Smooth muscle cell (in vitro differentiated cells): ENCODE data around the gene ADGB. TPM values are rescaled to one million over a fixed set of nuclear protein-coding genes. Genes with fewer than 3 reads are reported as not detected.

ENCODE experiments used
- DNase-seq: peaks from one replicate; lab custom pipeline; 2025; ENCODE audit not compliant: unreplicated experiment; lab: John Stamatoyannopoulos, UW
- H2AFZ ChIP-seq: fragments of 200-600 bp; sonication (generic); 2 replicates; pipeline ENCODE4 v1.6.0; 2016; ENCODE audit warnings: antibody characterized with exemption, low read depth, mild to moderate bottlenecking
- H3F3A ChIP-seq: fragments of 200-600 bp; sonication (generic); 2 replicates; pipeline ENCODE4 v1.6.0; 2017; ENCODE audit warnings: antibody characterized with exemption, low read depth
- H3K27ac ChIP-seq: fragments of 200-600 bp; sonication (generic); 2 replicates; pipeline ENCODE4 v1.5.1; 2016; ENCODE audit warnings: low read depth, mild to moderate bottlenecking
- H3K27me3 ChIP-seq: fragments of 200-600 bp; sonication (generic); 2 replicates; pipeline ENCODE4 v1.6.1; 2016; ENCODE audit warnings: low read depth, mild to moderate bottlenecking
- H3K36me3 ChIP-seq: fragments of 200-600 bp; sonication (generic); 2 replicates; pipeline ENCODE4 v1.5.1; 2016; ENCODE audit warnings: low read depth
- H3K4me1 ChIP-seq: fragments of 200-600 bp; sonication (generic); 2 replicates; pipeline ENCODE4 v1.5.1; 2016; ENCODE audit warnings: low read depth
- H3K4me2 ChIP-seq: fragments of 200-600 bp; sonication (generic); 2 replicates; pipeline ENCODE4 v1.6.0; 2016; ENCODE audit warnings: mild to moderate bottlenecking
- H3K4me3 ChIP-seq: fragments of 200-600 bp; sonication (generic); 2 replicates; pipeline ENCODE4 v1.5.1; 2016; ENCODE audit warnings: mild to moderate bottlenecking
- H3K79me2 ChIP-seq: fragments of 200-600 bp; sonication (generic); 2 replicates; pipeline ENCODE4 v1.6.0; 2016; ENCODE audit warnings: low read depth, mild to moderate bottlenecking
- H3K9ac ChIP-seq: fragments of 200-600 bp; sonication (generic); 2 replicates; pipeline ENCODE4 v1.6.0; 2016; ENCODE audit warnings: low read depth
- H3K9me3 ChIP-seq: fragments of 200-600 bp; sonication (generic); replicated peaks from 2 replicates; pipeline ENCODE4 v1.5.1; 2016; ENCODE audit warnings: low read depth
- H4K20me1 ChIP-seq: fragments of 200-600 bp; sonication (generic); 2 replicates; pipeline ENCODE4 v1.6.0; 2016; ENCODE audit warnings: low read depth
- WGBS: methylation state at CpG from one replicate; pipeline ENCODE4 v1.1.7; 2016; ENCODE audit warnings: low lambda C conversion rate; 5-methylcytosine and 5-hydroxymethylcytosine counted together
- polyA plus RNA-seq: library from polyadenylated mRNA; unstranded; fragments of >200 nt; fragmentation: Nextera tagmentation; extraction: Ambion mirVana; gene quantifications from 2 replicates; pipeline ENCODE4 v1.2.1, GENCODE V29; 2016
- total RNA-seq: library from RNA; depleted of rRNA; stranded (reverse); fragments of >200 nt; gene quantifications from 2 replicates; pipeline ENCODE4 v1.2.3, GENCODE V29; 2014
- TF ChIP-seq, protein P1 (sequence below): fragments of 200-600 bp; sonication (generic); IDR thresholded peaks from 2 replicates; pipeline ENCODE4 v1.5.1; 2017; ENCODE audit warnings: borderline replicate concordance, mild to moderate bottlenecking, antibody characterized with exemption; ENCODE audit not compliant: insufficient read depth, poor library complexity, severe bottlenecking

ADGB gene
- total and polyA plus RNA-seq, 2 experiments from 2014 or later = 1.1 to 3.1 TPM

GRCh38 chr6:146768722-146769121 lies 169.9 kb downstream of the ADGB start:
- H3K9ac ChIP-seq = no peak overlapping the region
- no peak overlapping the region for H3K27ac ChIP-seq
- H3K79me2 ChIP-seq = no peaks in the 10 kb centered on the region
- H3F3A ChIP-seq = no peaks in the 10 kb centered on the region
- no peaks in the 10 kb centered on the region for H3K36me3 ChIP-seq
- H2AFZ ChIP-seq = no peak overlapping the region
- H3K4me3 ChIP-seq = no peak overlapping the region
- no peaks in the 10 kb centered on the region for H3K27me3 ChIP-seq
- H4K20me1 ChIP-seq = no peaks in the 10 kb centered on the region
- H3K4me1 ChIP-seq = no peaks in the 10 kb centered on the region
- TF ChIP-seq, protein P1, sequence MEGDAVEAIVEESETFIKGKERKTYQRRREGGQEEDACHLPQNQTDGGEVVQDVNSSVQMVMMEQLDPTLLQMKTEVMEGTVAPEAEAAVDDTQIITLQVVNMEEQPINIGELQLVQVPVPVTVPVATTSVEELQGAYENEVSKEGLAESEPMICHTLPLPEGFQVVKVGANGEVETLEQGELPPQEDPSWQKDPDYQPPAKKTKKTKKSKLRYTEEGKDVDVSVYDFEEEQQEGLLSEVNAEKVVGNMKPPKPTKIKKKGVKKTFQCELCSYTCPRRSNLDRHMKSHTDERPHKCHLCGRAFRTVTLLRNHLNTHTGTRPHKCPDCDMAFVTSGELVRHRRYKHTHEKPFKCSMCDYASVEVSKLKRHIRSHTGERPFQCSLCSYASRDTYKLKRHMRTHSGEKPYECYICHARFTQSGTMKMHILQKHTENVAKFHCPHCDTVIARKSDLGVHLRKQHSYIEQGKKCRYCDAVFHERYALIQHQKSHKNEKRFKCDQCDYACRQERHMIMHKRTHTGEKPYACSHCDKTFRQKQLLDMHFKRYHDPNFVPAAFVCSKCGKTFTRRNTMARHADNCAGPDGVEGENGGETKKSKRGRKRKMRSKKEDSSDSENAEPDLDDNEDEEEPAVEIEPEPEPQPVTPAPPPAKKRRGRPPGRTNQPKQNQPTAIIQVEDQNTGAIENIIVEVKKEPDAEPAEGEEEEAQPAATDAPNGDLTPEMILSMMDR = no peak
- H3K4me2 ChIP-seq = no peak overlapping the region
- no peak for DNase-seq
- no peaks in the 10 kb centered on the region for H3K9me3 ChIP-seq
- 98% methylated on average over 2 of the region's 2 CpGs for WGBS

DNA sequence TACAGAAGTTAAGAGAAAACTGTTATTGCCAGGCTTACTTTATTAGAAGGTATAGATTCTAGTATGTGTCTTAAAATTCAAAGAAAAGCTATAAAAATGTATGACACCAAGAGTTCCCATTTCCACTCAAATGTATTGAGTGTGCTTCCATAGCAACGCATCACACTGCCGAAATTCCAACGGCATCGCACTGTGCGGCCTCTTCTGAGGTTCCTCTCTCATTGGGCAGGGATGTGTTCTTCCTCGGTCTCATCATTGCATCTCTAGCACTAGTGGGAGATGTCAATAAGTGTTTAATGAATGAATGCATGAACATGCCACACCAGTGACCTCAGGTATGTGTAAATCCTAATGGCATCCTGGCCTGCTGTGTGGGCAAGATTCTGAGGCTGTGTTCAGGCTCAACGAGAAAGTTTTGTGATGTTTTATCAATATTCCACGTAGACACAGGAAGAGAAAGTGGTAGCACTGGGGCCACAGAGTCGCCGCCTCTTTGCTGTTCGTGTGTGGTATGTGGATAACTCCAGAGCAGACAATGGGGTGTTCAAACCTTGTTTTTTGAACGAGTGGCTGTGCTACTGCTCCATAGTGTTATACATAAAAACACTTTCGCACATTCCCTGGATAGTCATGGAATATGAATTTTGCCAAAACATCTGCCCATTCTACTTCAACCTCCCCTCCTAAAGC lies 171.6 kb downstream of the ADGB start:
- Histone ChIP-seq H3K9me3 (no peaks in the 10 kb centered on the region), H3K79me2 (no peaks in the 10 kb centered on the region), H2AFZ (no peak overlapping the region), H3K4me2 (no peak overlapping the region), H3F3A (no peaks in the 10 kb centered on the region), H3K27ac (no peak overlapping the region), H3K9ac (no peak overlapping the region), H3K36me3 (no peaks in the 10 kb centered on the region), H3K4me1 (no peaks in the 10 kb centered on the region), H3K27me3 (no peaks in the 10 kb centered on the region), H3K4me3 (no peak overlapping the region), H4K20me1 (no peaks in the 10 kb centered on the region)
- DNase-seq = no peak
- TF ChIP-seq, protein P1 = no peak
- WGBS = 91% methylated on average over 13 of the region's 13 CpGs

- Histone ChIP-seq H3K4me1 (no peaks in the 10 kb centered on the region), H3K4me2 (no peak overlapping the region), H3F3A (no peaks in the 10 kb centered on the region), H4K20me1 (no peaks in the 10 kb centered on the region), H3K9me3 (no peaks in the 10 kb centered on the region), H3K27me3 (no peaks in the 10 kb centered on the region), H3K4me3 (no peak overlapping the region), H3K79me2 (no peaks in the 10 kb centered on the region), H3K27ac (no peak overlapping the region), H3K9ac (no peak overlapping the region), H2AFZ (no peak overlapping the region), H3K36me3 (no peaks in the 10 kb centered on the region)
- DNase-seq = no peak
- TF ChIP-seq, protein P1 = no peak
- WGBS = 92% methylated on average over 14 of the region's 14 CpGs
Observed at GRCh38 chr6:146770965-146771735, 172.4 kb downstream of the ADGB start.
